ENCODE results near the gene DHCR7. TPM values are rescaled to one million over a fixed set of nuclear protein-coding genes. Genes with fewer than 3 reads are reported as not detected.

The DHCR7 gene
- total RNA-seq (2014; rRNA removed; shearing (Covaris generic)) (13.6 and 14.7 TPM in 2 replicates), polyA plus RNA-seq (2016; fragmentation: Nextera tagmentation; extraction: Ambion mirVana) (15.7 and 17.2 TPM in 2 replicates)

- Histone ChIP-seq H3K36me3 (ENCODE audit: low read depth) (peaks cover 5% of the 10 kb centered on the region; the same call in 1 of the 2 replicates), H3K4me2 (ENCODE audit: unreplicated experiment) (peak within 1 kb of the TSS; percentile 92), H3K79me2 (ENCODE audit: insufficient read depth) (peaks cover 4% of the 10 kb centered on the region), H3K27ac (0 out of 2 replicates have a peak within 1 kb of the TSS, but pooled peaks have one; percentile 5), H2AFZ (peak within 1 kb of the TSS; percentile 100), H3K9ac (peak within 1 kb of the TSS; percentile 83), H3K27me3 (replicated peaks; ENCODE audit: insufficient read depth) (no peaks in the 10 kb centered on the region), H3K9me2 (ENCODE audit: insufficient read depth) (no peaks in the 10 kb centered on the region), H4K20me1 (ENCODE audit: insufficient read depth) (no peaks in the 10 kb centered on the region), H3F3A (ENCODE audit: insufficient read depth) (0 out of 2 replicates have a peak, but pooled peaks cover 4% of the 10 kb centered on the region), H3K9me3 (ENCODE audit: low read depth) (no peaks in the 10 kb centered on the region), H3K4me1 (ENCODE audit: insufficient read depth) (0 out of 2 replicates have a peak, but pooled peaks cover 4% of the 10 kb centered on the region), H3K4me3 (peak within 1 kb of the TSS; percentile 92)
- in situ Hi-C loops (cut with MboI): no loop called here
- peak; percentile 96 for DNase-seq
- 5 to 7% methylated on average over 65 to 67 of the region's 78 CpGs for WGBS, 2 experiments (ENCODE audit: low coverage in 1 of 2, low lambda C conversion rate in 2 of 2, missing lambda C conversion rate in 2 of 2)
- TF ChIP-seq EZH2 (IDR thresholded peaks at IDR 0.05; ENCODE audit: insufficient read depth, poor library complexity, severe bottlenecking) (no peak), EZH2phosphoT487 (IDR thresholded peaks at IDR 0.05; ENCODE audit: insufficient read depth, low read depth) (no peak)
Measured at GRCh38 chr11:71448257-71449171, at the start of gene DHCR7. Gene DHCR7 (minus strand): TSS chr11:71448393. CDS start chr11:71444952, 3,441 bp downstream.

GRCh38 chr11:71496421-71496820 is 48.2 kb upstream of the DHCR7 start:
- in situ Hi-C loops (cut with MboI): no loop called here
- H3K27me3 ChIP-seq (replicated peaks; ENCODE audit: insufficient read depth): no peaks in the 10 kb centered on the region
- no peaks in the 10 kb centered on the region for H3F3A ChIP-seq (ENCODE audit: insufficient read depth)
- H3K4me2 ChIP-seq (ENCODE audit: unreplicated experiment): no peak overlapping the region
- H2AFZ ChIP-seq: no peak overlapping the region
- H3K36me3 ChIP-seq (ENCODE audit: low read depth): peaks cover 18% of the 10 kb centered on the region
- no peaks in the 10 kb centered on the region for H4K20me1 ChIP-seq (ENCODE audit: insufficient read depth)
- no peak for DNase-seq
- no peaks in the 10 kb centered on the region for H3K9me3 ChIP-seq (ENCODE audit: low read depth)
- H3K4me3 ChIP-seq: no peak overlapping the region
- no peak overlapping the region for H3K27ac ChIP-seq
- H3K79me2 ChIP-seq (ENCODE audit: insufficient read depth): no peaks in the 10 kb centered on the region
- no peaks in the 10 kb centered on the region for H3K4me1 ChIP-seq (ENCODE audit: insufficient read depth)
- TF ChIP-seq EZH2phosphoT487 (IDR thresholded peaks at IDR 0.05; ENCODE audit: insufficient read depth, low read depth): no peak
- no peak for TF ChIP-seq EZH2 (IDR thresholded peaks at IDR 0.05; ENCODE audit: insufficient read depth, poor library complexity, severe bottlenecking)
- no peaks in the 10 kb centered on the region for H3K9me2 ChIP-seq (ENCODE audit: insufficient read depth)
- H3K9ac ChIP-seq: no peak overlapping the region
- WGBS, 2 experiments (ENCODE audit: low coverage in 1 of 2, low lambda C conversion rate in 2 of 2, missing lambda C conversion rate in 2 of 2): 90 to 94% methylated on average over 13 of the region's 13 CpGs

- TF ChIP-seq EZH2phosphoT487 (IDR thresholded peaks at IDR 0.05; ENCODE audit: insufficient read depth, low read depth) (no peak), EZH2 (IDR thresholded peaks at IDR 0.05; ENCODE audit: insufficient read depth, poor library complexity, severe bottlenecking) (no peak)
- 93 to 95% methylated on average over 20 of the region's 20 CpGs for WGBS, 2 experiments (ENCODE audit: low coverage in 1 of 2, low lambda C conversion rate in 2 of 2, missing lambda C conversion rate in 2 of 2)
- Histone ChIP-seq H3F3A (ENCODE audit: insufficient read depth) (no peaks in the 10 kb centered on the region), H4K20me1 (ENCODE audit: insufficient read depth) (no peaks in the 10 kb centered on the region), H3K27me3 (replicated peaks; ENCODE audit: insufficient read depth) (no peaks in the 10 kb centered on the region), H3K4me3 (no peak overlapping the region), H3K9ac (no peak overlapping the region), H2AFZ (no peak overlapping the region), H3K79me2 (ENCODE audit: insufficient read depth) (no peaks in the 10 kb centered on the region), H3K9me3 (ENCODE audit: low read depth) (no peaks in the 10 kb centered on the region), H3K4me1 (ENCODE audit: insufficient read depth) (no peaks in the 10 kb centered on the region), H3K4me2 (ENCODE audit: unreplicated experiment) (no peak overlapping the region), H3K36me3 (ENCODE audit: low read depth) (peaks cover 18% of the 10 kb centered on the region), H3K27ac (no peak overlapping the region), H3K9me2 (ENCODE audit: insufficient read depth) (no peaks in the 10 kb centered on the region)
- in situ Hi-C loops (cut with MboI): no loop called here
- DNase-seq: no peak
Measured at GRCh38 chr11:71495286-71496230, 47.4 kb upstream of the DHCR7 start.

- Histone ChIP-seq H3K4me3 (no peak overlapping the region), H3K27ac (no peak overlapping the region), H3K9ac (no peak overlapping the region), H3K4me1 (ENCODE audit: insufficient read depth) (no peaks in the 10 kb centered on the region), H3K4me2 (ENCODE audit: unreplicated experiment) (no peak overlapping the region), H3K9me3 (ENCODE audit: low read depth) (no peaks in the 10 kb centered on the region), H3F3A (ENCODE audit: insufficient read depth) (no peaks in the 10 kb centered on the region), H4K20me1 (ENCODE audit: insufficient read depth) (no peaks in the 10 kb centered on the region), H2AFZ (no peak overlapping the region), H3K79me2 (ENCODE audit: insufficient read depth) (no peaks in the 10 kb centered on the region), H3K27me3 (replicated peaks; ENCODE audit: insufficient read depth) (no peaks in the 10 kb centered on the region), H3K36me3 (ENCODE audit: low read depth) (no peaks in the 10 kb centered on the region; the same call in 1 of the 2 replicates), H3K9me2 (ENCODE audit: insufficient read depth) (no peaks in the 10 kb centered on the region)
- 90 to 91% methylated on average over 9 of the region's 9 CpGs for WGBS, 2 experiments (ENCODE audit: low coverage in 1 of 2, low lambda C conversion rate in 2 of 2, missing lambda C conversion rate in 2 of 2)
- in situ Hi-C loops (cut with MboI): no loop called here
- no peak for DNase-seq
- TF ChIP-seq EZH2phosphoT487 (IDR thresholded peaks at IDR 0.05; ENCODE audit: insufficient read depth, low read depth): no peak
Measured at GRCh38 chr11:71491940-71492339, 43.7 kb upstream of the DHCR7 start.

Data from GM23248 (cell line).